Stimulated activated CD8-positive, alpha-beta memory T cell treated with anti-CD3 and anti-CD28 coated beads, Interleukin-4, amount 100 ng/mL, for 48 hours (primary cell): ENCODE data around the gene PDE8B.

Source experiments
- DNase-seq: peaks from one replicate; pipeline ENCODE4 v3.0.0-alpha.2; 2020

PDE8B gene

DNA sequence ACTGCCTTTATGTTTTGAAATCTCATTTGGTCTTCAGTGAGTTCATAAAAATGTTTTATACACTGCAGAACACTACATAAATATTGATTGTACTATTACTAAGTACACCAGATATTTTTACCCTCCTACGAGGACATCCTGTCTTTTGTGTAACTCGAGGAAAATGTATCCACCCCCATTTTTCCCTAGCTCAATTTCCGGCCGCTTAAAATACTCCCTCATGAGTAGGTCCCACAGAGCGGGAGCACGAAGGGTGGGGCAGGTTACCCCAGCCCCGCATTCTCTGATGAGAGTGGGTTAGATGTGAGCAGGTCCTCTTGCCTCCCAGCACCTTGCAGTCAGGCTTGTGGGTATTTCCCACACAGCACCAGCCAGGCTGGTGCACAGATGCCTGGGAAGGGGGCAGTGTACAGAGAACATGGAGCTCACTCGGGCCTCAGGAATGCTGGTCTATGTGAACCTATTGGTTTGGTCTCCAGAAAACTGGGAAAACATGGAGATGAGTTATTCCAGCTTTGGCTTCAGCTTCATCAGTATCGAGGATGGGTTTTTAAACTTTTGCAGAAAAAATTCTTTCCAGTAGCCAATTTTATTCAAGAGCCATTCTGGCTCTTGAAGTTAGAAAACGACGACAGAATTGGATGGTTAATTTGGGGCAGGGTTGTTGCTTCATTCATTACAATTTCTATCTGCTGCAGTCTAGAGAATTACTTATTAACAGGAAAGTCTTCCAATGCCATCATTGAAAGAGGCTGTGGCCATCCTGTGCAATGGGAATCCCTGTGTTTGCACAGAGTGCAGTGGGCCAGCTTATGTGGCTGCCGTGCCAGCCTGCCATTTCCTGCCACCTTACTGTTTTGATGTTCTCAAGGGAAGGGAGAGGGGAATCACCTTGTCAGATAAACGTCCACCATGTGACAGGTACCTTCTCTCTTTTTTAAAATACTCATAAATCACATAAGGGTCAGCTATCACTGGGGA, 208.4 kb downstream of the PDE8B start:
- DNase-seq = no peak

DNA sequence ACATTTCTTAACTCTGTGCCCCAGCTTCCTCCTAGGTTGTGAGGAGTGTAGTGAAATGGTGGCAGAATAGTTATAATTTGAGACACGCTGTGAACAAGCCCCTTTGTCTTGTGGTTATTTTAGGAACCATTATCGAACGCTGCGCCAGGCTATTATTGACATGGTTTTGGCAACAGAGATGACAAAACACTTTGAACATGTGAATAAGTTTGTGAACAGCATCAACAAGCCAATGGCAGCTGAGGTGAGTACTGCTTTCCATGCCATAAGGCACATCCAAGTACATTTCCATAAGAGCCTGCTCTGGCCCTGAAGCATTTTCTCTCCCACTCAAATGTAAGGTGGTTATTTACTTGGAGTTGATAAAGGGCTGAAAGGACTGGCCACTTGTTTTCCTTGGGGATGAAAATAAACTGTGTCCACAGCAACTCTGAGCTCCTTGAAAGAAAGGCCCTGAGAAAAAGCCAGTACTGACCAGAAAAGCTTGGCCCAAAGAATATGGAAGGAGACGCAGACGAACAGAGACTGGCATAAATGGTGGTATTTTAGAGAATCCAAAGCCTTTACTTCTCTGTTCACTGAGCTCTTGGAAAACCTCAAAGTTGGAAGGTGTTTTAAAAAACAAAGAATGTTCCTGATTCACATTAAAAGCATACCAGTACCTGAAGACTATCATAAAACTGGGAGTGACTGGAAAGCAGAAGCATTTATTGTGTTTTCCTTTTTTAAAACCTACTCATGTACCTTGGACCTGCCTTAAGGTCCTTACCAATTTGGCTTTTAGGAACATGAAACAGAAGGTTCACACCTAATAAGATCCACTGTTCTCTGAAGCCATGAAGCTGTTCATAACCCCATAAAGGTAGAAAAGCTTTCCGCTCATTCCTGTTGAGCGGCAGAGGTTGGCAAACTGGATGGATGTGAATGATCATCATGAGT, 209.4 kb downstream of the PDE8B start:
- DNase-seq = no peak

DNA sequence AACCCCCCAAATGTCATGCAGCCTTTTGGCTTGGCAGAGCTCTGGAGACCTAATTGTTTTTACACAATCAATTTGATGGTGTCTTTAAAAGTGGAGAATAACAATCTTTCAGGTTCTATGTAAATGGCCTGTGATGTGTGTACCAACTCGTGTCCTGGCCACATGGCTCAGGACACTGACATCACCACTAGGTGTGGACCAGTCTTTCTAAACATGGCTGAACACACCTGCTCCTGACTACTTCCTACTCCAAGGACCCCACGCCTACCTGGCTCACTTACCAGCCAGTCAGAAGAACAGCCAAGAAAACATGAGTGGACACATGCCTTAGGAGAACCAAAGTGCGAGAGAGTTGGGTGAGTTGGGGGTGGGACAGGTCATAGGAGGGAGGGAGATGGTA, 210.5 kb downstream of the PDE8B start:
- no peak for DNase-seq

DNA sequence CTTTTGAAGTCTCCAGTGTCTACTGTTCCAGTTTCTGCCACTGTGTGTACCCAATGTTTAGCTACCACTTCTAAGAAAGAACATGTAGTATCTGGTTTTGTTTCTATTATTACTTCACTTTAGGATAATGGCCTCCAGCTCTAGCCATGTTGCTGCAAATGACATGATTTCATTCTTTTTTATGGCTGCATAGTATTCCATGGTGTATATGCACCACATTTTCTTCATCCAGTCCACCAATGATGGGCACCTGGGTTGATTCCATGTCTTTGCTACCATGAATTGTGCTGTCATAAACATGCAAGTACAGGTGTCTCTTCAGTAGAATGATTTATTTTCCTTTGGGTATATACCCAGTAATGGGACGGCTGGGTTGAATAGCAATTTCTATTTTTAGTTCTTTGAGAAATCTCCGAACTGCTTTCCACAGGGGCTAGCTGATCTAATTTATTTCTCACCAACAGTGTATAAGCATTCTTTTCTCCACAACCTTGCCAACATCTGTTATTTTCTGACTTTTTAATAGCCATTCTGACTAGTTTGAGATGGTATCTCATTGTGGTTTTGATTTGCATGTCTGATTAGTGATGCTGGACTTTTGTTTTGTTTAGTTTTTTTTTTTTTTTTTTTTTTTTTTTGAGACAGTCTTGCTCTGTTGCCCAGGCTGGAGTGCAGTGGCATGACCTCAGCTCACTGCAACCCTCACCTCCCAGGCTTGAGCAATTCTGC, 212.7 kb downstream of the PDE8B start:
- DNase-seq = no peak

DNA sequence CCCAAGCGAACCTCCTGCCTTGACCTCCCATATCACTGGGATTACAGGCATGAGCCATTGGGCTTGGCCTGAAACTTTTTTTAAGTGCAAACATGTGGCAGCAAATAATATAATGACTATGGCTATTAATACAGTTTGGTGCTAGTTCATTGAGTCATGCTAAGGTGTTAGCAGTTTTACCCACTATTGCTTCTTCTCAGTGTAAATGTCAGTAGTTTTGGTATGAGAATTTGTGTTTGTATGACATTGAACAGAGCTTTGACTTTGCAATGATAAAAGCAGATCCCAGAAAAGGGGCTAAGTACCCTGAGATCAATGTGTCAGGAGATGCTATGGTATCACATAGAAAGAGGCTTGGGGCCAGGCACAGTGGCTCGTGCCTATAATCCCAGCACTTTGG, 214.4 kb downstream of the PDE8B start:
- no peak for DNase-seq

DNA sequence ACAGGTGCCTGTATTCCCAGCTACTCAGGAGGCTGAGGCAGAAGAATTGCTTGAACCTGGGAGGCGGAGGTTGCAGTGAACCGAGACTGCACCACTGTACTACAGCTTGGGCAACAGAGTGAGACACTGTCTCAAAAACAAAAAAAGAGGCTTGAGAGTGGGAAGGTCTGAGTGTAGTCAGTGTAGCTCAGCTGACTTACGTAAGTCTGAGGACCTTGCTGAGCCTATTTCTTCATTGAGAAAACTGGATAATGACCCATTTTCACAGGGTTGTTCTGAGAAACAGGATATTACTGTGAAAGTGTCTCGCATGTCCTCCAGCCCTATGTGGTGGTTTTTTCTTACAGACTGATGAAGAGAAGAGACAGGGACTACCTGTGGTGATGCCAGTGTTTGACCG, 214.9 kb downstream of the PDE8B start:
- no peak for DNase-seq

DNA sequence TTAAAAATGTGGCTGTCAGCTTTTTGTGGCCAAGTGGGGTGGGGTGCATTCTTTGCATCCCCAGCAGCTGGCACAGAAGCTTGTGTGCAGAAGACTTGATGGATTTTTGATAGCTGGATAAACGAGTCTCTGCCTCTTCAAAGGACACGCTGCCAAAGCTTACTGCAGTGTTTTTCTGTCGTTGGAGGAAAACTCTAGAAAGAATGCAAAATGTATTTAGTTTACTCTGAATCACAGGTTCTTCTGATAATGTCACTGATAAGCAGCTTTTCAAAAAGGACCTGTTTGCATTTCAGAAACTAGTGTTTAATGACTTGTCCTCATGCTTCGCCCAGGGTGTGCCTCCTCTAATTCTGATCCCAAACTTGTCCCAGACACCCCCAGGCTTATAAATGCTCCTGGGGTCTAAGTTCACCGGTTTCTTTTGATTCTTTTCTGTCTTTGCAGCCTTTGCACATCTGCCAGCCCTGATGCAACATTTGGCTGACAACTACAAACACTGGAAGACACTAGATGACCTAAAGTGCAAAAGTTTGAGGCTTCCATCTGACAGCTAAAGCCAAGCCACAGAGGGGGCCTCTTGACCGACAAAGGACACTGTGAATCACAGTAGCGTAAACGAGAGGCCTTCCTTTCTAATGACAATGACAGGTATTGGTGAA, 215.6 kb downstream of the PDE8B start:
- no peak for DNase-seq

DNA sequence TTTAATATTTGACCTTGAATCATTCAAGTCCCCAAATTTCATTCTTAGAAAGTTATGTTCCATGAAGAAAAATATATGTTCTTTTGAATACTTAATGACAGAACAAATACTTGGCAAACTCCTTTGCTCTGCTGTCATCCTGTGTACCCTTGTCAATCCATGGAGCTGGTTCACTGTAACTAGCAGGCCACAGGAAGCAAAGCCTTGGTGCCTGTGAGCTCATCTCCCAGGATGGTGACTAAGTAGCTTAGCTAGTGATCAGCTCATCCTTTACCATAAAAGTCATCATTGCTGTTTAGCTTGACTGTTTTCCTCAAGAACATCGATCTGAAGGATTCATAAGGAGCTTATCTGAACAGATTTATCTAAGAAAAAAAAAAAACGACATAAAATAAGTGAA, 216.2 kb downstream of the PDE8B start:
- no peak for DNase-seq

DNA sequence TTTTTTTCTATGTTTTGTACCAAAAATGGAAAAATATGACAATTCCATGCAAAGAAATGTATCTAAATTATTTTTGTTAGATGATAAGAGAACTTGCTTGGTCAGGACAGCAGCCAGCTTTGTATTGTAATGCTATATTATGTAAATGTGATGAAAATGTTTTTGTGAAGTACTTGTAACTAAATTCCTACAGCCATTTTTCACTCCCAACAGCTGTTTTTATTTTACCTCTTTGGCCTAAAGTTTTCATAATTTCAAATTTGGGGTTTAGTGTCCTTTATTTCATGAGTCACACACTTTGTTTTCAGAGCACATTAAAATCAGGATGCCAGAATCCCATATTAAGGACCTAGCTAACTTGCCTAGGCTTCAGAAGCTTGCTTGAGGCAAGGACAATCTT, 217.5 kb downstream of the PDE8B start:
- no peak for DNase-seq

DNA sequence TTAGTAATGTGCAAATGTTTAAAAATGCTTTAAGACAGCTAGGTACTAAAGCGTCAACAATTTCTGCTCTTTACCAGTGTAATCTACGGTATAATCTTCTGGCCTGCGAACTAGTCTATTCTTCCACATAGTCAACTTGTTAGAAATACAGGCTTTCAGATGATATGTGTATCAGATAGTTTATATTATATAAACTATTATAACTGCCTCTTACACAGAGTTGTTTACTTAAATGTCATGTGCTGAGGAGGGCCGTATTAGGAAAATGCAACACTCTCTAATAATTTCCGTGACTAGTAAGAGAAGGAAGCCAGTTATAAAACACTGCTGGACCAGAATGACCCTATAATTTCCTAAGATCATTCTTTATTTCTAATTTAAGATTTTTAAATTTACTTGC, 218.0 kb downstream of the PDE8B start:
- no peak for DNase-seq

DNA sequence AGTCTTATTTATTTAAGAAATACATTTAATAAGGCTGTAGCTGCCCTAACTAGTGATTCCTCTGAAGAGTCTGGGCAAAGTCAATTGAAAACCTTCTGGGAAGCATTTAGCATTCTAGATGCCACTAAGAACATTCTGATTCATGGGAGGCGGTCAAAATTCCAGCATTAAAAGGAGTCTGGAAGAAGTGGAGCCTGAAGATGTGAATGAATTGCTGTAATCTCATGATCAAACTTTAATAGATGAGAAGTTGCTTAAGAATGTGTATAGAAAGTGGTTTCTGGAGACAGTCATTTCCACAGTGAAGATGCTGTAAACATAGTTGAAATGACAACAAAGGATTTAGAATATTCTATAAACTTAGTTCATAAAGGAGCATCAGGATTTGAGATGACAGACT, 220.2 kb downstream of the PDE8B start:
- no peak for DNase-seq

DNA sequence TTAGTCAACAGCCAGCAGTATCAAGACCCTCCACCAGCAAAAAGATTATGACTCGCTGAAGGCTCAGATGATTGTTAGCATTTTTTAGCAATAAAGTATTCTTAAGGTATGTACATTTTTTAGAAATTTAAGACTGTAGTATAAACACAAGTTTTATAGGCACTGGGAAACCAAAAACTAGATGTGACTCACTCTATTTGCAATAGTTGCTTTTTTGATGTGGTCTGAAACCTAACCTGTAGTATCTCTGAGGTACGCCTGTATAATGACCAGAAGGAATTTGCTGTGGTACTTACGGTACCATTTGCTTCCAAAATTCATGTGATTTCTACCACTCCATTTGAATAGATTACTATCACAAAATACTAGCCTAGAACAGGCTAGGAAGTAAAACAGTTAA, 220.8 kb downstream of the PDE8B start:
- no peak for DNase-seq

DNA sequence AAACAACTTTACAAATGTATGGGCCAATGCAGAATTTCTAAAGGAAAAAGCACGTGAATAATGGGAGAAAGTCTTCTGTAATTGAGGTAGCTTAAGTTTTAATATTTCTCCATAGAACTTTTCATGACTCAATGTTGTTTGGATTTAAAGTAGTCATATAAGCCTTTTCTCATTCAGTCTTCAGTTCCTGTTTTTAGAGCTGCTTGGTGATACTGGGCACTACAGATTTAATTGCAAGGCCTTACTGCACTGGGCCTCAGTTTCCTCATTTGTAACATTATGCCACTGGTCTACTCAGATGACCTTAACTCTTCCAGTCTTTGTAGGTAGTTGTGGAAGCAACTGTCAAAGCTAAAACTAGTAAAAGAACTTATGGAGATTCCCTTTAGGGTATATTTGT, 221.2 kb downstream of the PDE8B start:
- no peak for DNase-seq

DNA sequence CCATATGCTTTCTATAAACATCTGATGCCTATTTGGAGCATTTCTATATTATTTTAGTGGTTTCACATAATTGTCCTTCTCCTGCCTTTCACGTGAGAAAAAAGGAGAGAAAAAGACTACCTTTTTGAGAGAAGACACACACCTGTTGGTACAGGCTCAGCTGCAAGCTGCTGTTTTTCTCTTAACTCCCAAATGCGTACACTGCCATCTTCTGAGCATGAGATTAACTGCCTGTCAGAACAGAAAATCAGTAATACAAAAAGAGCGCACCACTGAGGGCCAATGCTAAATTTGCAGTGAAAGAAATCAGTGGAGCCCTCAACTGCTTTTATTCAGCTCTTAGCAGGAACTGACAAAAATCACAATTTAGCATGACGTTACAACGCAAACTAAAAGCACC, 226.7 kb downstream of the PDE8B start:
- DNase-seq = no peak

DNA sequence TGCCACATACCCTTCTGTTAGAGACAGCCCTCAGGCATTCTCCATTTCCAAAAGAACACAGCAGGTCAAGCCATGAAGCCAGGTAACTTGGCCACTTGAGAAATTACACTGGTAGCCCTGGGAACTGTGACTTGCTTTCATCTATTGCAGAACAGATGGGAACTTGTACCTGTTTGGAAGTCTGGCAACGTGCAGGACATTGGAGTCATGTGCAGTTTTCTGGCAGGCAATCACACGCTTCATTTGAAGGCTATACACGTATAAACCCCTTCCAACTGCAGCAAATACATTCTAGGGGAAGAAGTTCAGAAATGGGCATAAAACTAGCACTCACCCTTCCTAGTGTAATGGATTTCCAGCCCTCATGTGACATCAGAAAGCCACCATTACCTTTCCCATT, 227.6 kb downstream of the PDE8B start:
- DNase-seq = no peak

DNA sequence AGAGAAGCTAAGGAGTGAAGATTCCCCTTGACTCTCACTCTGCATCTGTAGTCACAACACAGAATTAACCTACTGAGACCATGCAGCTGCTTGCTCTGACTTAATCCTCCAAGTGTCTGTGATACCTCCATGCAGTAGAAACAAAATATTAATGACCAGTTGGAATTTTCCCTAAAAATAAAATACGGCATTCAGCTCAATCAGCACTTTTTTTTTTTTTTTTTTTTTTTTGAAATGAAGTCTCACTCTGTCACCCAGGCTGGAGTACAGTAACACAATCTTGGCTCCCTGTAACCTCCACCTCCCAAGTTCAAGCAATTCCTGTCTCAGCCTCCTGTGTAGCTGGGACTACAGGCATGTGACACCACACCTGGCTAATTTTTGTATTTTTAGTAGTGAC, 233.2 kb downstream of the PDE8B start:
- no peak for DNase-seq

DNA sequence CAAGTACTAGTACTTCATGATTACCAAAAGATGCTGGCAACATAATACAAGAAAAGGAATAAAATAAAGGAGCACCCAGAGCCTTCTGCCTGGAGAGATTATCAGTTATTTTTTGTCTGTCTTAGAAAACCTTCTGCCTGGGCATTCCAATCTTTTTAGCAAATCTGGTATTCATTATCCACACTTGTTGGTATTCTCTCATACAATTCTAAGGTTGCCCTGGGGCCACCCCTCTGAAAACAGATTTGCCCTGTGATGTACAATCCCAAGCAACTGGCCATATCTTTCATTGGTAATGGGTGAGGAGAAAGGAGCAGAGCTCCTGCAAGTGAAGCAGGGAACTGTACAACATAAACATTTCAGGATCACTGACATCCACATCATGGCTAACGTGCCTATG, 233.9 kb downstream of the PDE8B start:
- no peak for DNase-seq

DNA sequence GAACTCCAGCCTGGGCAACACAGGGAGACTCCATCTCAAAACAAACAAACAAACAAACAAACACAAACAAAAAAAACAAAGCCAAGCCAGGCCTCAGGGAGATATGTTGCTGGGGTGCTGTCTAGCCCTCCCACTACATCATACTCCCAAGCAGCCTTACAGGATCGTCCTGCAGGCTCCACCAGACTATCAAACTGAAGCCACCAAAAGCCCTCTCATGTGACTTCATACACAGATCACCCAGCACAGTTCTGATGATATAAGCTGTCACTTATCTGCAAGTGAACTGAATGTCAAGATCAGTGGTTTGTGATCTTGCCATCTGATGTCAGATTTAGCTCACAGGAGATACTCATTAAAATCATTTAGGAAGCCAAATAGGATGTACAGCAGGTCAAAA, 238.4 kb downstream of the PDE8B start:
- DNase-seq = no peak

DNA sequence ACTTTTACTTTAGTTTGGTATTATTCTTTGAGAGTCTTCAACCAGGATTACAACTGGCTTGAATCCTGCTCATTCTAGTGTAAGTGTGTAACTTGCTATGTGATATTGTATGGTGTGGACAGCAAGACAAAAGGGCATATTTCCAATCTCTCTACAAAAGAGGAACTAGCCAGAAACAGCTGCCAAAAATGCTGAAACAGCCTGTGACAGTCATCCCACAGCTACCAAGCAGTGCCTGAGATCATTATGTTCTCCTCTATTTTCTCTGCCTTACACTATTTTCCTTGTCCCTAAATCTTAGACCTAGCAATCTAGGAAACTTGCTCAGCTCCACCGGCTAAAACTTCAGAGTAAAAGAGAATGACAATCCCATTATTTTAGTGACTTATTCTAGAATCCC, 238.8 kb downstream of the PDE8B start:
- no peak for DNase-seq

DNA sequence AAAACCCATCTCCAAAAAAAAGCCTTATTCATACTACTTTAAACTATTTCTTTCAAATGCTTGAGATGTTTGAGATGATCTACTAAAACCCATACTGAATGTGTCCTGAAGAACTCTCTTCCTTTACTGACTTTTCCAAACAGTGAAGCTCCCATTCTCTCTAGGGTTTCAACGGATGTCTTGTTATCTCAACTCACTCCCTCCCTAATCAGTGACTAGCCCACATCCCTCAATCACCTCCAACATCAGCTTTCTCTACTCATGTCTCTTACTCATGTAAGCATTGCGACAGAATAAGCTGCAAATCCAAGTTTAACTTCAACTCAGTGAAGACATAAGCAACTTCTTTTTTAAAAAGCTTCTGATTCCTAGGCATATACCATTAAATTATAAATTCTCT, 239.5 kb downstream of the PDE8B start:
- no peak for DNase-seq

DNA sequence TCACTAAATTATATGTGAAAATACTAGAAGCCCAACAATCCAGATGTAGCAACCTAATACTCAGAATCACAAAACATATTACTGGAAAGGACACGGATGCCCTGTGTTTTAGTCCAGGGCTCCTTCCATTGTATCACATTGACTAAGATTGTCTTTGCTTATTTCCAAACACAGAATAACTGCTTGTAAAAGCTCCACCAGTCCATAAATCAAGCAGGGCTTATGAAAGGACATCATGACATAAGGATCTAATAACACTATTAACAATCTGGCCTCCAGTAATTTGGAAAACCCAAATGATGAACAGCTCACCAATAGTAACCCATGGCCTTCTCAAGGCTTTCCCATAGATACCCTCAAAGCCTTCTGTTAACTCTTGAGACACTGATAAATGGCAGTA, 241.9 kb downstream of the PDE8B start:
- DNase-seq = no peak

DNA sequence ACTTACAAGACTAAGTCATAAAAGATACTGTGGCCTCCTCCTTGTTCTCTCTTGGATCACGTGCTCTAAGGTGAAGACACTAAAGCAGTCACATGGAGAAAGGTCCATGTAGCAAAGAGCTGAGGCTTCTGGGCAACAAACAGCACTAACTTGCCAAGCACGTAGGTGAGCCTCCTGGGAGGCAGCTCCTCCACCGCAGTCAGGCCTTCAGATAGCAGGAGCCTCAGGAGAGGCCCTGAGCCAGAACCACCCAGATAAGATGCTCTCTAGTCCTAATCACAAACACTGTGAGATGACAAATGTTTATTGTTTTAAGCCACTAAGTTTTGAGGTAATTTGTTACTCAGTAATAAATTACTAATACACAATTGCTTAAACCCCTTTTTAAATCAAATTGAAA, 243.6 kb downstream of the PDE8B start:
- no peak for DNase-seq

DNA sequence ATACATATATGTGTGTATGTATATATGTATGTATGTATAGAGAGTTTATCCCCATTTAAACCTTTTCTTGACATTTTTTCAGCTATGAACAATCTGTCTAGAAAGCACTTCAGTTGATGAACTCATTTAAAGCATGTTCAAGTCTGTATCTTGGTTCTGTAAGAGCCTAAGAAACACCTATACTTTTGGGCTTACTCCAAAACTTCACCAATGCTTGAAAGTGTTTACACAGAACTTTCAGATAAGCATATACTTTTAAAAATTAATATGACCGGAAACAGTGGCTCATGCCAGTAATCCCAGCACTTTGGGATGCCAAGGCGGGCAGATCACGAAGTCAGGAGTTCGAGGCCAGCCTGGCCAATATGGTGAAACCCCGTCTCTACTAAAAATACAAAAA, 250.8 kb downstream of the PDE8B start:
- no peak for DNase-seq
